Measurements from ENCODE around the gene MYCN.

DNA sequence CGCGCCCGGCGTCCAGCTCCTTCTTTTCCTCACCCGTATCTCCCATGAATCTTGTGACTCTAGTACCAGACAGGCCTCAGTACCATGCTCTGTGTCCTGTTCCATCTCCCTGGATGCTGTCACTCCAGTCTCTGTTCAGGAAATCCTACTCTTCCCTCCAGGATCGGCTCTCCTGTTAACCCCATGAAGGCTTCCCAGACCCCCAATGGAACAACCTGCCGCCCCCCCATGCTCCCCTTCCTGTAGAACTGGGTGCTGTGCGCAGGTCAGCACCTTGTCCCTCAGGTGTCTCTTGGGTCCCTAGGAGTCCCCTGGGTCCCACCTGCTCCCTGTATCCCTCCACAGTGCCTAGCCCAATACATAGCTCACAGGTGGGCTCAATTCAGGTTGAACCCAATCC is 41.3 kb downstream of the MYCN start:
- TF ChIP-seq EGR1 (IDR thresholded peaks at IDR 0.05) (no peak), YY1 (IDR thresholded peaks at IDR 0.05; ENCODE audit: low read depth) (no peak)
- TF ChIP-seq, protein P1, sequence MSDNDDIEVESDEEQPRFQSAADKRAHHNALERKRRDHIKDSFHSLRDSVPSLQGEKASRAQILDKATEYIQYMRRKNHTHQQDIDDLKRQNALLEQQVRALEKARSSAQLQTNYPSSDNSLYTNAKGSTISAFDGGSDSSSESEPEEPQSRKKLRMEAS (IDR thresholded peaks at IDR 0.05) = no peak

Data from Ishikawa (cell line).